GM12878 (cell line): ENCODE measurements around the gene B9D2. TPM values are rescaled to one million over a fixed set of nuclear protein-coding genes. Genes with fewer than 3 reads are reported as not detected.
"Not testable (repeated sequence)": the region's sequence is repeated elsewhere in the genome, so short reads cannot be mapped to it uniquely, and the experiment has no call there.

Experiments used
- ATAC-seq: fragments of 200-7000 bp; cut with Tn5 transposase; 3 replicates; pipeline ENCODE4 v1.9.1; 2020; ENCODE audit warnings: mild to moderate bottlenecking, moderate library complexity
- BruUV-seq: library from RNA; stranded (reverse); fragments of 400-500 nt; replicated peaks from 2 replicates; lab custom pipeline; 2021; lab: Mats Ljungman, UMichigan
- CTCF ChIA-PET: fragments of 300-600 bp; sonication (Branson Sonifier 250); formaldehyde crosslinking; extraction: SDS; loops from one replicate; lab custom pipeline; 2021; ENCODE audit warnings: inconsistent platforms; lab: Yijun Ruan, JAX
- POLR2A ChIA-PET: fragments of 350-600 bp; formaldehyde crosslinking; extraction: SDS; loops from one replicate; lab custom pipeline; 2021; ENCODE audit warnings: inconsistent platforms; lab: Charles Lee
- RAD21 ChIA-PET: fragments of 300-600 bp; sonication (Branson Sonifier 250); formaldehyde crosslinking; loops from one replicate; lab custom pipeline; 2023; ENCODE audit warnings: antibody characterized with exemption; ENCODE audit not compliant: unreplicated experiment; lab: Charles Lee
- SMC1A ChIA-PET: fragments of 300-600 bp; sonication (Branson Sonifier 250); formaldehyde crosslinking; loops from one replicate; lab custom pipeline; 2023; ENCODE audit not compliant: unreplicated experiment, uncharacterized antibody; lab: Charles Lee
- DNase-seq: peaks from one replicate; pipeline ENCODE4 v3.0.0-alpha.2; 2011; ENCODE audit warnings: low read depth, low spot score
- FAIRE-seq: peaks from 3 replicates; lab custom pipeline; 2011; peaks lifted over from hg19 to GRCh38; lab: Jason Lieb, UNC
- H2AFZ ChIP-seq: 2 replicates; pipeline ENCODE4 v1.6.0; 2011; ENCODE audit warnings: low read depth, low read length, control low read depth; ENCODE audit not compliant: control insufficient read depth
- H3K27ac ChIP-seq: 2 replicates; pipeline ENCODE4 v1.5.1; 2011; ENCODE audit warnings: control low read depth; ENCODE audit not compliant: control insufficient read depth, insufficient read depth
- H3K27me3 ChIP-seq, 2 experiments: replicated peaks in 1 of 2; 2 replicates each; pipeline versions ENCODE4 v1.6.0 to v1.6.1; 2011; ENCODE audit warnings: low read length in 1 of 2; ENCODE audit not compliant: control insufficient read depth in 2 of 2, insufficient read depth in 2 of 2
- H3K36me3 ChIP-seq, 2 experiments: 2 replicates each; pipeline ENCODE4 v1.5.1; 2011; ENCODE audit warnings: low read length in 1 of 2; ENCODE audit not compliant: control insufficient read depth in 2 of 2, insufficient read depth in 2 of 2
- H3K4me1 ChIP-seq: 2 replicates; pipeline ENCODE4 v1.6.1; 2011; ENCODE audit warnings: mild to moderate bottlenecking, low read length, moderate library complexity, mixed read lengths; ENCODE audit not compliant: control insufficient read depth, insufficient read depth
- H3K4me2 ChIP-seq: 2 replicates; pipeline ENCODE4 v1.6.0; 2011; ENCODE audit warnings: control low read depth; ENCODE audit not compliant: control insufficient read depth, insufficient read depth
- H3K4me3 ChIP-seq: fragments of 200-600 bp; sonication (generic); 2 replicates; pipeline ENCODE4 v1.5.1; 2016
- H3K79me2 ChIP-seq: 2 replicates; pipeline ENCODE4 v1.6.0; 2011; ENCODE audit warnings: low read length; ENCODE audit not compliant: control insufficient read depth, insufficient read depth
- H3K9ac ChIP-seq: 2 replicates; pipeline ENCODE4 v1.8.0; 2011; ENCODE audit warnings: low read length, control low read depth, mixed read lengths; ENCODE audit not compliant: control insufficient read depth, insufficient read depth
- H3K9me3 ChIP-seq: replicated peaks from 3 replicates; pipeline ENCODE4 v1.5.1; 2011; ENCODE audit warnings: mild to moderate bottlenecking, low read length; ENCODE audit not compliant: control insufficient read depth, insufficient read depth
- H4K20me1 ChIP-seq: 2 replicates; pipeline ENCODE4 v1.6.0; 2011; ENCODE audit not compliant: control insufficient read depth, insufficient read depth
- HDAC6 ChIP-seq: fragments of 200-600 bp; sonication (generic); IDR thresholded peaks from one replicate; pipeline ENCODE4 v1.8.0; 2017; ENCODE audit warnings: antibody characterized with exemption; ENCODE audit not compliant: unreplicated experiment
- IRF4 ChIP-seq: IDR thresholded peaks from 2 replicates; pipeline ENCODE4 v1.6.1; 2011; ENCODE audit warnings: low read depth, low read length
- RFX5 ChIP-seq: IDR thresholded peaks from 2 replicates; pipeline ENCODE4 v1.6.1; 2011; ENCODE audit warnings: low read depth, low read length, improper control_type of control experiment
- SUPT20H ChIP-seq: IDR thresholded peaks from 2 replicates; pipeline ENCODE4 v1.6.1; 2011; ENCODE audit warnings: low read depth, mild to moderate bottlenecking, low read length, moderate library complexity, borderline replicate concordance; ENCODE audit not compliant: control insufficient read depth
- WGBS: methylation state at CpG from one replicate; pipeline ENCODE4 v1.1.6; 2016; ENCODE audit warnings: low lambda C conversion rate; ENCODE audit not compliant: insufficient replicate concordance, insufficient coverage; ENCODE audit errors: missing lambda C conversion rate; 5-methylcytosine and 5-hydroxymethylcytosine counted together
- in situ Hi-C: fragments of 300-500 bp; cut with MboI; formaldehyde crosslinking; loops from 9 replicates; pipeline ENCODE4 v1.14.3; 2018; ENCODE audit warnings: mixed read lengths
- intact Hi-C: fragments of 100-400 bp; cut with micrococcal nuclease; formaldehyde crosslinking; loops from one replicate; pipeline ENCODE4 v1.14.2; 2022; ENCODE audit not compliant: unreplicated experiment
- polyA plus RNA-seq, 11 experiments: library from polyadenylated mRNA; depleted of rRNA in 4 of 11; unstranded in 6 of 11; stranded (reverse) in 5 of 11; fragments of >200 nt; fragmentation: Nextera tagmentation in 4 of 11; fragmentation: Illumina TruSeq in 1 of 11; extraction: Ambion mirVana in 4 of 11; extraction: Trizol in 1 of 11; gene quantifications; 1 replicate in 1 of 11; 2 replicates in 10 of 11; pipeline versions ENCODE4 v1.2.1 to v1.2.3, GENCODE V29; 2011 to 2016; ENCODE audit warnings: inconsistent platforms in 2 of 11, missing spikeins in 2 of 11, low read depth in 1 of 11
- total RNA-seq, 4 experiments: library from RNA; depleted of rRNA in 3 of 4; stranded (reverse); fragments of >200 nt in 3 of 4; fragmentation: Illumina TruSeq in 1 of 4; extraction: Trizol in 1 of 4; gene quantifications; 2 replicates each; pipeline versions ENCODE4 v1.2.1 to v1.2.3, GENCODE V29; 2013 to 2021
- TF ChIP-seq, protein P1 (sequence below): fragments of 450-650 bp; IDR thresholded peaks from 2 replicates; pipeline ENCODE4 v1.6.1; 2014; ENCODE audit warnings: mild to moderate bottlenecking
- TF ChIP-seq, protein P2 (sequence below): fragments of 450-650 bp; IDR thresholded peaks from 2 replicates; pipeline ENCODE4 v1.6.1; 2018; ENCODE audit warnings: mild to moderate bottlenecking, low read depth, moderate library complexity; ENCODE audit not compliant: partially characterized antibody
- TF ChIP-seq, protein P3 (sequence below), 3 experiments: IDR thresholded peaks in 2 of 3; conservative IDR thresholded peaks in 1 of 3; 2 replicates each; pipeline ENCODE4 v1.5.1; 2011; ENCODE audit warnings: low read depth in 3 of 3, low read length in 3 of 3, mild to moderate bottlenecking in 3 of 3, control low read depth in 2 of 3, moderate library complexity in 2 of 3, inconsistent platforms in 1 of 3, mixed read lengths in 1 of 3; ENCODE audit not compliant: control insufficient read depth in 2 of 3, insufficient read depth in 1 of 3; ENCODE audit errors: extremely low read depth in 1 of 3

The B9D2 gene
- total and polyA plus RNA-seq, 10 of the 15 experiments (the other 5 are each of a cell fraction or from before 2014, with no cell fraction given), result 2.4 to 12.4 (median 5.0) TPM

DNA sequence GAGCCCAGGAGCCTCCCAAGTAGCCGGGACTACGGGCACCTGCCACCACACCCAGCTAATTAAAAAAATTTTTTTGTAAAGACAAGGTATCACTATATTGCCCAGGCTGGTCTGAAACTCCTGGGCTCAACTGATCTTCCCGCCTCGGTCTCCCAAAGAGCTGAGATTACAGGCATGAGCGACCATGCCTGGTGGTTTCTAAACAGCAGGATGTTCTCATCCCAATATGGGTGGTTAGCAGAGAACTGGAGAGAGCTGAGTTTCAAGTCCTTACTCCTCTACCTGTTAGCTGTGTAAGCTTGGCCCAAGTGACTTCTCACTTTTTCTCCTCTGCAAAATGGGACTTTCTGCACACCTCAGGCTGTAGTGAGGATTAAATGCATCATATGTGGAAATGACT, 20.4 kb upstream of the B9D2 start:
- intact Hi-C loops, result no loop called here
- FAIRE-seq (no peak), ATAC-seq (peak; percentile 66)
- Histone ChIP-seq H3K9me3 (no peaks in the 10 kb centered on the region), H3K4me2 (no peak overlapping the region), H3K4me1 (peaks cover 6% of the 10 kb centered on the region; the same call in 1 of the 2 replicates), H3K4me3 (no peak overlapping the region)
- CTCF ChIA-PET, result interaction anchor here (0.6 to 1.1 kb wide), 3 partner anchors 10 to 808 kb away, joined by 3 to 6 read pairs (median 4); no protein-coding TSS in a partner anchor
- no TSS peak for BruUV-seq
- TF ChIP-seq IRF4 (no peak), SUPT20H (no peak), RFX5 (no peak), HDAC6 (no peak)
- TF ChIP-seq, protein P1, sequence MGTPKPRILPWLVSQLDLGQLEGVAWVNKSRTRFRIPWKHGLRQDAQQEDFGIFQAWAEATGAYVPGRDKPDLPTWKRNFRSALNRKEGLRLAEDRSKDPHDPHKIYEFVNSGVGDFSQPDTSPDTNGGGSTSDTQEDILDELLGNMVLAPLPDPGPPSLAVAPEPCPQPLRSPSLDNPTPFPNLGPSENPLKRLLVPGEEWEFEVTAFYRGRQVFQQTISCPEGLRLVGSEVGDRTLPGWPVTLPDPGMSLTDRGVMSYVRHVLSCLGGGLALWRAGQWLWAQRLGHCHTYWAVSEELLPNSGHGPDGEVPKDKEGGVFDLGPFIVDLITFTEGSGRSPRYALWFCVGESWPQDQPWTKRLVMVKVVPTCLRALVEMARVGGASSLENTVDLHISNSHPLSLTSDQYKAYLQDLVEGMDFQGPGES, result no peak
- TF ChIP-seq, protein P2, sequence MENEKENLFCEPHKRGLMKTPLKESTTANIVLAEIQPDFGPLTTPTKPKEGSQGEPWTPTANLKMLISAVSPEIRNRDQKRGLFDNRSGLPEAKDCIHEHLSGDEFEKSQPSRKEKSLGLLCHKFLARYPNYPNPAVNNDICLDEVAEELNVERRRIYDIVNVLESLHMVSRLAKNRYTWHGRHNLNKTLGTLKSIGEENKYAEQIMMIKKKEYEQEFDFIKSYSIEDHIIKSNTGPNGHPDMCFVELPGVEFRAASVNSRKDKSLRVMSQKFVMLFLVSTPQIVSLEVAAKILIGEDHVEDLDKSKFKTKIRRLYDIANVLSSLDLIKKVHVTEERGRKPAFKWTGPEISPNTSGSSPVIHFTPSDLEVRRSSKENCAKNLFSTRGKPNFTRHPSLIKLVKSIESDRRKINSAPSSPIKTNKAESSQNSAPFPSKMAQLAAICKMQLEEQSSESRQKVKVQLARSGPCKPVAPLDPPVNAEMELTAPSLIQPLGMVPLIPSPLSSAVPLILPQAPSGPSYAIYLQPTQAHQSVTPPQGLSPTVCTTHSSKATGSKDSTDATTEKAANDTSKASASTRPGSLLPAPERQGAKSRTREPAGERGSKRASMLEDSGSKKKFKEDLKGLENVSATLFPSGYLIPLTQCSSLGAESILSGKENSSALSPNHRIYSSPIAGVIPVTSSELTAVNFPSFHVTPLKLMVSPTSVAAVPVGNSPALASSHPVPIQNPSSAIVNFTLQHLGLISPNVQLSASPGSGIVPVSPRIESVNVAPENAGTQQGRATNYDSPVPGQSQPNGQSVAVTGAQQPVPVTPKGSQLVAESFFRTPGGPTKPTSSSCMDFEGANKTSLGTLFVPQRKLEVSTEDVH, result no peak
- TF ChIP-seq, protein P3, sequence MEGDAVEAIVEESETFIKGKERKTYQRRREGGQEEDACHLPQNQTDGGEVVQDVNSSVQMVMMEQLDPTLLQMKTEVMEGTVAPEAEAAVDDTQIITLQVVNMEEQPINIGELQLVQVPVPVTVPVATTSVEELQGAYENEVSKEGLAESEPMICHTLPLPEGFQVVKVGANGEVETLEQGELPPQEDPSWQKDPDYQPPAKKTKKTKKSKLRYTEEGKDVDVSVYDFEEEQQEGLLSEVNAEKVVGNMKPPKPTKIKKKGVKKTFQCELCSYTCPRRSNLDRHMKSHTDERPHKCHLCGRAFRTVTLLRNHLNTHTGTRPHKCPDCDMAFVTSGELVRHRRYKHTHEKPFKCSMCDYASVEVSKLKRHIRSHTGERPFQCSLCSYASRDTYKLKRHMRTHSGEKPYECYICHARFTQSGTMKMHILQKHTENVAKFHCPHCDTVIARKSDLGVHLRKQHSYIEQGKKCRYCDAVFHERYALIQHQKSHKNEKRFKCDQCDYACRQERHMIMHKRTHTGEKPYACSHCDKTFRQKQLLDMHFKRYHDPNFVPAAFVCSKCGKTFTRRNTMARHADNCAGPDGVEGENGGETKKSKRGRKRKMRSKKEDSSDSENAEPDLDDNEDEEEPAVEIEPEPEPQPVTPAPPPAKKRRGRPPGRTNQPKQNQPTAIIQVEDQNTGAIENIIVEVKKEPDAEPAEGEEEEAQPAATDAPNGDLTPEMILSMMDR (IDR thresholded peaks at IDR 0.05 in 2 of 3, conservative IDR thresholded peaks at IDR 0.05 in 1 of 3; ENCODE audit: control insufficient read depth in 2 of 3, extremely low read depth in 1 of 3, insufficient read depth in 1 of 3, low read depth in 3 of 3, low read length in 3 of 3), result no peak
- TF ChIP-seq, all 136 proteins: peak for 0
- DNase-seq, result no peak
- in situ Hi-C loops, result no loop called here
- Histone ChIP-seq H3K36me3 (peaks cover 8 to 17% of the 10 kb centered on the region in 2 experiments; a peak in 3 of 4 replicates), H3K79me2 (no peaks in the 10 kb centered on the region), H2AFZ (no peak overlapping the region), H3K27me3 (no peaks in the 10 kb centered on the region), H3K9ac (no peak overlapping the region), H4K20me1 (no peaks in the 10 kb centered on the region), H3K27ac (no peak overlapping the region)
- 72% methylated on average over 5 of the region's 5 CpGs for WGBS
- ChIA-PET RAD21 (no interaction called here), SMC1A (interaction anchor here (0.8 kb wide), 1 partner anchor 19 kb away, joined by 3 read pairs; no protein-coding TSS in a partner anchor), POLR2A (interaction anchor here (1.0 kb wide), 1 partner anchor 20 kb away, joined by 4 read pairs; no protein-coding TSS in a partner anchor)

DNA sequence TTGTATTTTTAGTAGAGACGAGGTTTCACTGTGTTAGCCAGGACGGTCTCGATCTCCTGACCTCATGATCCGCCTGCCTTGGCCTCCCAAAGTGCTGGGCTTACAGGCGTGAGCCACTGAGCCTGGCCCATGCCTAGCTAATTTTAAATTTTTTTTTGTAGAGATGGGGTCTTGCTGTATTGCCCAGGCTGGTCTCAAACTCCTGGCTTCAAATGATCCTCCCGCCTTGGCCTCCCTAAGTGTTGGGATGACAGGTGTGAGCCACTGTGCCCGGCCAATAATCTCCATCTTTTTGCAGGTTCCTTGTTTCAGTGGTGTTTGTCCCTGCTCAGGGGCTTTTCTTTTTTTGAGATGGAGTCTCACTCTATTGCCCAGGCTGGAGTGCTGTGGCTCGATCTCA, 17.6 kb upstream of the B9D2 start:
- H3K36me3 ChIP-seq, H3K4me3 ChIP-seq, BruUV-seq, in situ Hi-C loops, FAIRE-seq, H4K20me1 ChIP-seq, intact Hi-C loops, H3K4me2 ChIP-seq, ATAC-seq, DNase-seq, H3K9ac ChIP-seq, SMC1A ChIA-PET, H3K27me3 ChIP-seq, H3K9me3 ChIP-seq, H2AFZ ChIP-seq, H3K27ac ChIP-seq, H3K79me2 ChIP-seq: not testable (repeated sequence)
- ChIA-PET RAD21 (interaction anchor here (1.3 kb wide), 1 partner anchor 24 kb away, joined by 3 read pairs; no protein-coding TSS in a partner anchor), POLR2A (interaction anchor here (0.5 to 1.2 kb wide), 3 partner anchors 14 to 1017 kb away, joined by 3 to 10 read pairs (median 5); no protein-coding TSS in a partner anchor), CTCF (interaction anchor here (0.7 to 0.8 kb wide), 2 partner anchors 16 to 189 kb away, joined by 3 to 5 read pairs; no protein-coding TSS in a partner anchor)
- H3K4me1 ChIP-seq, result peaks cover 28% of the 10 kb centered on the region
- WGBS, result 98% methylated on average over 8 of the region's 8 CpGs
